HG03097 (cell line): ENCODE measurements around the gene SRSF7.
"Not testable (repeated sequence)": the region's sequence is repeated elsewhere in the genome, so short reads cannot be mapped to it uniquely, and the experiment has no call there.

ENCODE experiments used
- ATAC-seq: cut with Tn5 transposase; IDR thresholded peaks from one replicate; pipeline ENCODE4 v1.9.1; 2021; ENCODE audit not compliant: unreplicated experiment, low FRiP score

The SRSF7 gene

GRCh38 chr2:38754506-38754905 is 3.3 kb upstream of the SRSF7 start:
- ATAC-seq, result no peak

GRCh38 chr2:38754049-38754448 is 2.9 kb upstream of the SRSF7 start:
- ATAC-seq, result no peak

GRCh38 chr2:38751596-38752410 is 642 bp upstream of the SRSF7 start:
- no peak for ATAC-seq

- peak; percentile 33 for ATAC-seq
Measured at GRCh38 chr2:38750011-38750890, 910 bp downstream of the SRSF7 start.

GRCh38 chr2:38748943-38749804 is 2.0 kb downstream of the SRSF7 start:
- no peak for ATAC-seq

GRCh38 chr2:38748391-38748790 is 2.8 kb downstream of the SRSF7 start:
- no peak for ATAC-seq

- no peak for ATAC-seq
Measured at GRCh38 chr2:38747819-38748218, 3.3 kb downstream of the SRSF7 start.

GRCh38 chr2:38747007-38747424 is 4.1 kb downstream of the SRSF7 start:
- no peak for ATAC-seq

GRCh38 chr2:38745267-38745666 is 5.9 kb downstream of the SRSF7 start:
- ATAC-seq, result no peak

GRCh38 chr2:38744399-38744780 is 6.8 kb downstream of the SRSF7 start:
- no peak for ATAC-seq

GRCh38 chr2:38743672-38744398 is 7.3 kb downstream of the SRSF7 start:
- no peak for ATAC-seq

GRCh38 chr2:38742797-38743559 is 8.2 kb downstream of the SRSF7 start:
- ATAC-seq, result no peak

GRCh38 chr2:38740851-38741731 is 10.1 kb downstream of the SRSF7 start:
- no peak for ATAC-seq

- ATAC-seq, result no peak
Measured at GRCh38 chr2:38739524-38739923, 11.6 kb downstream of the SRSF7 start.

GRCh38 chr2:38737925-38738324 is 13.2 kb downstream of the SRSF7 start:
- no peak for ATAC-seq

- ATAC-seq, result not testable (repeated sequence)
Measured at GRCh38 chr2:38737000-38737698, 14.0 kb downstream of the SRSF7 start.

- ATAC-seq, result no peak
Measured at GRCh38 chr2:38735999-38736320, 15.2 kb downstream of the SRSF7 start.
